NB4 (cell line): Measurements from ENCODE around the gene MMP27.

Experiments
- CTCF ChIP-seq: IDR thresholded peaks from one replicate; pipeline ENCODE4 v1.5.1; 2012; ENCODE audit warnings: low read depth, low read length
- MYC ChIP-seq: IDR thresholded peaks from 2 replicates; pipeline ENCODE4 v1.6.1; 2011; ENCODE audit warnings: low read depth, low read length
- POLR2A ChIP-seq: IDR thresholded peaks from 2 replicates; pipeline ENCODE4 v1.6.1; 2011; ENCODE audit warnings: mild to moderate bottlenecking; ENCODE audit not compliant: insufficient read length; ENCODE audit errors: extremely low read depth

GRCh38 chr11:102734650-102735049, 29.1 kb upstream of the MMP27 start:
- TF ChIP-seq CTCF: no peak
- no peak for TF ChIP-seq POLR2A
- no peak for TF ChIP-seq MYC
